NCI-H82 treated with DMSO at 0.1 percent for 48 hours (cell line): ENCODE data around the gene TNS4.

ENCODE experiments used
- DNase-seq: peaks from one replicate; lab custom pipeline; 2025; ENCODE audit not compliant: unreplicated experiment; lab: John Stamatoyannopoulos, UW

TNS4 gene

DNA sequence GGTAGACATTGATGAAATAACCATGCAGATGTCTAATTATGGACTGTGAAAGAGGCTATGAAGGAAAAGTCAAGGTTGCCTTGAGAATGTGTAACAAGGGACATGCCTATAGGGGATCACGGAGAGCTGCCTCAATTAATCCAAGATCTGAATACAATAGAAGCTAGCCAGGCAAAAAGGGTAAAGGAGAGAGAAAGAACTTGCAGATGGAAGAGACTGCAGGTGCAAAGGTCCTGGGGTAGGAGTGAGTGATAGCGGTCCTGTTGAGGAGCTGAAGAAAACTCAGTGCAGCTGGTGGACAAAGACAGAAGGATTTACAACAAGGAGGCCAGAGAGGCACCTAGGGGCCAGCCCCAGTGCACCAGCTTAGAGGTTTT lies 15.9 kb upstream of the TNS4 start:
- DNase-seq = no peak

- no peak for DNase-seq
Measured at GRCh38 chr17:40516581-40517285, 15.3 kb upstream of the TNS4 start.

DNA sequence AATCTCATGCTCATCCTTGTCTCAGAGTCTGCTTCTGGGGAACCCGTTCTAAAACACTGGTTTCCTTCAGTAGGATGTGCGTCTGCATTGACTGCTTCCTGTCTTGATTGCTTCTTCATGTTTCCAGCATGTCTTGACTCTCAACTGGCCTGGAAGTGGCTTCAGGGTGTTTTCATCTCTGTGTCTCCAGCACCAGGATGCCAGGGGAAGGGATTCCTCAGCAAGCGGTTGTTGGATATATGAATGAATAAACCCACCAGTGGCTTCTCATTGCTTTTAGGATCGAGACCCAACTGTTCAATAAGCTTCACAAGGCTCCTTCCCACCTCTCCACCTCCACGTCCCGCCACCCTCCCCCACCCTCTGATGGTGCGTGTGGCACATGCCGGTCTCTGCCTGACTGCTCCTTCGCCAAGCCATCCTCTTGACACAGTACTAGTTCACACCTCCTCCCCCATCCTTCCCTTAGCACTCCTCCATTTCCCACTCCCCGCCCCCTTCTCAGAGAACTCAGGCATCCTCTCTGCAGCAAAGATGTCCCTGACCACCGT lies 14.1 kb upstream of the TNS4 start:
- no peak for DNase-seq

DNA sequence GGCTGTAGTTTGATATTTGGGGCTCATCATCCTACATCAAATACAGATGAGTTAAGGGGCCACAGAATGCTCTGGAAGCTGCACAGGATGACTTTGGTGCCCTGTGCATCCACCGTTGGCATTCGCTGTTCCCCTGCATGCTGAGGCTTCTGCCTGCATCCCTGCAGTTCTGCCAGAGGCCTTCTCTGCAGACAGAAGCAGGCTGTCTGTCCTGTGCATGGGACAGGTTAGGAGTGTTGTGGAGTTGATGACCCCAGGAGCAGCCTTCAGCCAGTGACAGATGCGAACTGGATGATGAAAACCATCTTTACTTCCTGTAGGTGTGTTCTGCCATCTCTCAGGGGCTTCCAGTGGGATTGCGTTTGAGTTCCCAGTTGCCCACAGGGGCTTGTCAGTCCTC lies 13.6 kb upstream of the TNS4 start:
- DNase-seq = no peak

GRCh38 chr17:40514013-40514875 lies 12.8 kb upstream of the TNS4 start:
- no peak for DNase-seq

DNA sequence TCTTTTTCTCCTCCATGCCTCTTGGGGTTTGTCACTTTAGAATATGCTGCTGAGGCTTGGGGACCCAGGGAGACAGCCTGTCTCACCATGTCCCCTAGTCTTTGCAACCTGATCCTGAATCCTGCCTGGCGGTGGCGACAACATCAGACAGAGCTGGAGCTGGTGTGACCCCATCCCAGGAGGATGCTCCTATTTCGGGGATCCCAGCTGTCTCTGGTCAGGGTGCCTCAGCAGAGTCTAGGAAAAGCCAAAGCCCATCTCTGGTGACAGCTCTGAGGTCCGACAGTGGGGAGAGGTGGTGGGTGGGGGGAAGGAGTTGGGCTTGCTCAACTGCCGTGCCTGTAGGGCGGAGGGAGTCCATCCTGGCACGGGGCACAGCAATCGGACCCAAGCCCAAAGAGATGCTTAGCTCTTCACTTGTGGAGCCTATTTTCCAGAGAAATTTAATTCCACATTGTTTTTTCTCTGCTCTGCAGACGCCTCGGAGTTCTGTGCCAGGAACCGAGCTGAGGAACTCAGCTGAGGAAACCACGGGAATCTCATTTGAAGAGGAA lies 10.3 kb upstream of the TNS4 start:
- DNase-seq = no peak

- DNase-seq = no peak
Measured at GRCh38 chr17:40511136-40511535, 9.7 kb upstream of the TNS4 start.

- no peak for DNase-seq
Measured at GRCh38 chr17:40510328-40510648, 8.9 kb upstream of the TNS4 start.

DNA sequence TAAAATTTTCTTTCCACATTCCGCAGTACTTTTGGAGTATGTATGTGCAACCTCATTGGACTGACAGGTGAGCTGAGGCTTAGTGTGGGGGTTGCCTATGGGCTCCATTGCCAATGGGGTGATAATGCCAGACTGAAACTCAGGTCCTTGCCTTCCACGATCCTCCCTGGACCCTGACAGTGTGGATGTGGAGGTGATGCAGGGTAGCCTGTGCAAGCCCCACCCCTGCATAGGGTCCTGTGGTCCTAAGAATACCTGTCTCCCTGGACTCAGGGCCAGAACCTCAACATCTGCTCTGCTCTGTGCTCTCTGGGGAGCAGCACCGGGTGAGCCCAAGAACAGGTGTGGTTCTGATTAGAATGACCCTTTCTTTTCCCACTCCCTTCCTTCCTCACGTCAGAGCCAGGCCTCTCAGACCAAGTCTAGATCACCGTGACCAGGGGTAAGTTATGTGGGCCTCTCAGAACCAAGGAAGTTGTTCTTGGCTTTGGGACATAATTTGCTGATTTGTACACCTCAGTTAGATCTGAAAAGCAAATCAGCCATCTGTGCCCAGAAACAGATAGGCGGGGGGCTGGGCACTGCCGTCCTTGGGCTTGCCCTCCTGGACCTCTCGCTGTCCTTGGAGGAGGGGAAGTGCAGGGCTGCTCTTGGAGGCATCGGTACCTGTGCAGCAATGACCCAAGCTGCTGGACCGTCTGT lies 8.4 kb upstream of the TNS4 start:
- DNase-seq = no peak

DNA sequence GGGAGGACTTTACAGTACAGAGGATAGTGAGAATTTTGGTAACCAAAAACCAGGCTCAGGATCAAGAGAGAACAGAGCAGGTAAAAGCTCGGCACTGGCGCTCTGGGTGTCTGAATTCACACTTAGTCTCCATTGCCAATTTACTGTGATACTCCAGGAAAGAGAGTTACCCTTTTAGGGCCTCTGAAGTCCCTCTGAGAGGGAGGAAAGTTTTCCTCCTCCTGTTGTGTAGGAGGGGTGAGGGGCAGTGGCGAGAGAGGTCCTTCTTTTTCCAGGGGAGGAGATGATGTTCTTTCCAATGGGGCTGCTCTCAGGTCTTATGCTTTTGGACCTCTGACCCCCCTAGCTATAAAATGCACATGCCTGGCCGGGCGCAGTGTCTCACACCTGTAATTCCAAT lies 5.4 kb upstream of the TNS4 start:
- DNase-seq = no peak

DNA sequence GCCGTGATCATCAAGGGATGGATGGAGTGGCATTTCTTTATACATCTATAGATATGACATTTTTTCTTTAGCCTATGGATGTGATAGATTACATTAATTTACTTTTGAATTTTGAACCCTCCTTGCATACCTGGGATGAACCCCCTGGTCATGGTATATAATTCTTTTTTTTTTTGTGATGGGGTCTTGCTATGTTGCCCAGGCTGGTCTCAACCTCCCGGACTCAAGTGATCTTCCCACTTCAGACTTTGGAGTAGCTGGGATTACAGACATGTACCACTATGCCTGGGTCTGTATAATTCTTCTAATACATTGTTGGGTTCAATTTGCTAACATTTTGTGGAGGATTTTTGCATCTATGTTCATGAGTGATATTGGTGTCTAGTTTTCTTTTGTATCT lies 1.7 kb upstream of the TNS4 start:
- no peak for DNase-seq

DNA sequence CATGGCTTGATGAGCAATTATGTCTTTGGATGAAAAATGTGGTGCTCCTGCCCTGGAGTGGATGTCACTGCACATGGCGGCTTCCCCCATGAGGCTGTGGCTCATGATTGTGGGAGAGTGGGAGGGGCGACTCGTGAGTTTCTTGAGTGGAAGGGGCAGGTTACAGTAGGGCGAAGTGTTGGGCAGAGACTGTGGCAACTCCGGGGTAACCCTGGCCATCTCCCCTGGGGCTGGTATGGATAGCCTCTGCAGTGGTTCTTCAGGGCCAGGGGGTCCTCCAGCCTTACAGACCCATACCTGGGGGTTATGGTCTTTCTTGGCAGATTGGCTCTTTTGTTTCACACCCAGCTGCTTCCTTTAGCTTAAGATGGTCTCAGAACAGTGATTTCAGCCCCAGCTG lies 1.3 kb upstream of the TNS4 start:
- DNase-seq = no peak

GRCh38 chr17:40500709-40501108 lies 714 bp downstream of the TNS4 start:
- DNase-seq = no peak

- no peak for DNase-seq
Measured at GRCh38 chr17:40500190-40500589, 1.2 kb downstream of the TNS4 start.

GRCh38 chr17:40499551-40500189 lies 1.8 kb downstream of the TNS4 start:
- no peak for DNase-seq

GRCh38 chr17:40498281-40499084 lies 2.9 kb downstream of the TNS4 start:
- DNase-seq = no peak

DNA sequence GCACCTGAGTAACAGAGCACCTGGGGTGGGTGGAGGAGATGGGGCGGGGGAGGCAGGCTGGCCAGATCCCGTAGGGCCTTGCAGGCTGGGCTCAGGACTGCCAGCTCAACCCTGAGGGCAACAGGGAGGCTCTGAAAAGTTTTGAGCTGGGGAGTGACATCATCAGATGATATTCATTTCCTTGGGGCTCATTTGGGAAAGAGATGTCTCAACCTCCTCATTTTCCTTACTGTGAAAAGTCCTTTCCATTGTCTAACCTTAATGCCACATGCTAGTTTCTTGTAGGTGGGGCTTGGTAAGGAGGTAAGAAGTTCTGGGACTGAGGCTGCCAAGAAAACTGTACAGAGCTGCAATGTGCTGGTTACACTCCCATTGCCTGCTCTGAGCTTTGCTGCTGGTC lies 3.7 kb downstream of the TNS4 start:
- no peak for DNase-seq

DNA sequence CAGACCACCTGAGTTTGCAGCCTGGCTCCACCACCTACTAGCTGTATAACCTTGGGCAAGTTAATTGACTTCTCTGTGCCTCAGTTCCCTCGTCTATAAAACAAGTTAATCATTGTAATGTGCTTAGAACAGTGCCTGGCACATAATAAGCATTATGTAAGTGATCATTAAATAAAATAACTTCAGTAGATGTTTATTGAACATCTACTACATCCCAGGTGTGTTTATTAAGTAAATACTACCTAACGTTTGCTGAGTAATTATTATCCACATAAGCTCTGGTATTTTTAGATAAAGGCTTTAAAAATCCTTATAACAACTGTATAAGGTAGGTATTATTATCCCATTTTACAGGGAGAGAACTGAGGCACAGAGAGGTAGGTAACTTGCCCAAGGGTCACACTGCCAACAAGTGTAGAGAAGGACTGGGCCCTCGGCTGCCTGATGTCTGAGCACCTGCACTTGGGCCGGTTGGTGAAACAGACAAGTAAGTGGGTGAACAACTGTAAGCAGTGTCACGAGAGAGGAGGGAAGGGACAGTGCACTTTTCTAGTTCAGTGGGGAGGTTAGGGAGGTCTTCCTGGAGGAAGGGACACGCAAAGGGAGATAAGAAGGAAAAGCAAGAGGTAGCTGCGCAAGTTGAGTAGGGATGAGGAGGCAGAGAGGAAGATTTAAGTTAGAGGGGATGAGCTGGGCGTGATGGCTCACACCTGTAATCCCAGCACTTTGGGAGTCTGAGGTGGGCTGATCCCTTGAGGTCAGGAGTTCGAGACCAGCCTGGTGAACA lies 4.6 kb downstream of the TNS4 start:
- DNase-seq = no peak

DNA sequence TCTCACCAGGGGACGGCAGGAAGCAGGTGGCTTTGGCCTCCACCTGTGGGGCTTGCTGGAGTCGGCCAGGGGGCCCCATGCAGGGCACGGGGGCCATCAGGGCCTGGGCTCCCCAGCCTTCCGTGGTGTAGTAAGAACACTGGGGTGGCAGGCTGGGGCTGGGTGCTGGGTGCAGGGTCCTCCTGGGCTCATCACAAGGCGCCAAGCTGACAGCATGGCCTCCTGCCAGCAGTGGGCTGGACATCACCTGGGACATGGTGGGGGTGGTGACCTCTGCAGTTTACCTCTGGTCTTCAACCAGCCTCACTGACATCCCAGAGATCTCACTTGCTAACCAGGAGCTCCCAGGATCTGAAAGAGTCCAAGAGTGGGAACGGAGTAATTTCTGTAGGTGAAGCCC lies 5.3 kb downstream of the TNS4 start:
- DNase-seq = no peak
